ENCODE measurements around the gene LHFPL2. TPM values are rescaled to one million over a fixed set of nuclear protein-coding genes. Genes with fewer than 3 reads are reported as not detected.

The LHFPL2 gene
- total and polyA plus RNA-seq, 2 of the 4 experiments (the other 2 are of a cell fraction), result 6.5 to 11.3 TPM

- H3K4me1 ChIP-seq (ENCODE audit: control insufficient read depth, insufficient read depth, low read length), result peaks cover 9% of the 10 kb centered on the region
- H4K5ac ChIP-seq (ENCODE audit: low read depth, low read length), result no peak overlapping the region
- H4K91ac ChIP-seq (ENCODE audit: insufficient read depth, low read depth, low read length), result no peak overlapping the region
- no peak overlapping the region for H3K27ac ChIP-seq (ENCODE audit: insufficient read depth, low read length)
- no peak overlapping the region for H3K56ac ChIP-seq (ENCODE audit: extremely low read depth, insufficient read depth, low read length)
- no peaks in the 10 kb centered on the region for H3K36me3 ChIP-seq (ENCODE audit: control insufficient read depth, insufficient read depth, low read length)
- in situ Hi-C loops (cut with MboI; ENCODE audit: low sequenced_read_pairs) (no loop called here), dilution Hi-C loops (cut with HindIII; ENCODE audit: low sequenced_read_pairs, unreplicated experiment) (no loop called here), intact Hi-C loops (cut with micrococcal nuclease) (no loop called here)
- H3K23ac ChIP-seq (ENCODE audit: low read depth, low read length), result no peak overlapping the region
- H3K14ac ChIP-seq (replicated peaks; ENCODE audit: low read depth, low read length), result no peak overlapping the region
- no peak overlapping the region; the same call in 1 of the 2 replicates for H2BK20ac ChIP-seq (ENCODE audit: low read depth, low read length)
- no peak overlapping the region for H3K4ac ChIP-seq (ENCODE audit: low read depth, low read length)
- no peak overlapping the region for H2BK15ac ChIP-seq (ENCODE audit: low read depth, low read length)
- no peak overlapping the region for H3K4me3 ChIP-seq (ENCODE audit: insufficient read depth, low read depth, low read length)
- WGBS, 2 experiments (ENCODE audit: extremely low coverage in 2 of 2, insufficient read length in 1 of 2), result 10% methylated on average over 2 of the region's 6 CpGs; no CpG with 5 or more reads in 1 of the 2 experiments
- H3K9me3 ChIP-seq (ENCODE audit: control insufficient read depth, insufficient read depth, low read length), result no peaks in the 10 kb centered on the region
- DNase-seq (peak; percentile 70), ATAC-seq (ENCODE audit: low read depth) (peak; percentile 6; the same call in 1 of the 2 replicates)
- BruUV-seq (replicated peaks), result no TSS peak
- no peaks in the 10 kb centered on the region for H3K27me3 ChIP-seq (ENCODE audit: control insufficient read depth, insufficient read depth, low read length)
- H2AFZ ChIP-seq (replicated peaks; ENCODE audit: low read length, poor library complexity), result no peak overlapping the region
- ChIA-PET POLR2A (ENCODE audit: unreplicated experiment) (no interaction called here), CTCF (no interaction called here)
- TF ChIP-seq RAD21 (IDR thresholded peaks at IDR 0.05; ENCODE audit: low read length) (no peak), RFX5 (IDR thresholded peaks at IDR 0.05; ENCODE audit: low read depth, low read length) (no peak), CHD1 (IDR thresholded peaks at IDR 0.05; ENCODE audit: low read depth, low read length) (no peak), MAFK (IDR thresholded peaks at IDR 0.05; ENCODE audit: low read depth, low read length) (no peak), SMC3 (IDR thresholded peaks at IDR 0.05; ENCODE audit: low read depth, low read length) (no peak), ELK1 (IDR thresholded peaks at IDR 0.05; ENCODE audit: borderline replicate concordance, low read depth, low read length) (no peak), NFE2L2 (IDR thresholded peaks at IDR 0.05; ENCODE audit: low read depth, low read length) (no peak), MAZ (IDR thresholded peaks at IDR 0.05; ENCODE audit: borderline replicate concordance, low read depth, low read length) (no peak), POLR2A (IDR thresholded peaks at IDR 0.05; ENCODE audit: low read depth, low read length) (no peak), FOS (IDR thresholded peaks at IDR 0.05; ENCODE audit: low read depth, low read length) (no peak), BHLHE40 (IDR thresholded peaks at IDR 0.05; ENCODE audit: low read depth, low read length) (no peak), CTCF (conservative IDR thresholded peaks at IDR 0.05; ENCODE audit: low read depth, low read length) (no peak), RCOR1 (IDR thresholded peaks at IDR 0.05; ENCODE audit: insufficient replicate concordance, low read length) (no peak), USF2 (IDR thresholded peaks at IDR 0.05; ENCODE audit: low read depth, low read length) (no peak), MXI1 (IDR thresholded peaks at IDR 0.05; ENCODE audit: borderline replicate concordance, low read depth, low read length) (no peak), CEBPB (IDR thresholded peaks at IDR 0.05; ENCODE audit: low read depth, low read length) (no peak)
- no peak overlapping the region for H2AK9ac ChIP-seq (replicated peaks; ENCODE audit: low read depth, low read length, poor library complexity)
- H3K4me2 ChIP-seq (ENCODE audit: low read depth, low read length), result peak overlapping the region; percentile 3; the same call in 1 of the 2 replicates
- no peak overlapping the region for H4K8ac ChIP-seq (ENCODE audit: low read depth in 2 of 2, low read length in 2 of 2)
- no peak overlapping the region for H2AK5ac ChIP-seq (ENCODE audit: low read depth, low read length)
- H3K79me1 ChIP-seq (ENCODE audit: low read depth in 1 of 2, low read length in 2 of 2), result no peaks in the 10 kb centered on the region; a peak in 1 of 4 replicates
- H2BK5ac ChIP-seq (ENCODE audit: low read depth, low read length, poor library complexity, severe bottlenecking), result no peak overlapping the region
- H4K20me1 ChIP-seq (ENCODE audit: insufficient read depth, low read length), result no peaks in the 10 kb centered on the region
- no peak overlapping the region for H3K9ac ChIP-seq (ENCODE audit: low read depth, low read length)
- H3K18ac ChIP-seq (ENCODE audit: low read depth, low read length), result no peak overlapping the region
- peaks cover 2% of the 10 kb centered on the region; the same call in 1 of the 2 replicates for H3K9me1 ChIP-seq (ENCODE audit: insufficient read depth, low read length)
- no peak overlapping the region for H2BK120ac ChIP-seq (ENCODE audit: low read depth, low read length)
Measured at GRCh38 chr5:78653681-78654366, 5.3 kb upstream of the LHFPL2 start.

Data from IMR-90 (cell line).